ENCODE measurements around the gene SLC37A2.
A peak's percentile ranks its signal among the peaks of the same experiment; 100 is the strongest.

The SLC37A2 gene

DNA sequence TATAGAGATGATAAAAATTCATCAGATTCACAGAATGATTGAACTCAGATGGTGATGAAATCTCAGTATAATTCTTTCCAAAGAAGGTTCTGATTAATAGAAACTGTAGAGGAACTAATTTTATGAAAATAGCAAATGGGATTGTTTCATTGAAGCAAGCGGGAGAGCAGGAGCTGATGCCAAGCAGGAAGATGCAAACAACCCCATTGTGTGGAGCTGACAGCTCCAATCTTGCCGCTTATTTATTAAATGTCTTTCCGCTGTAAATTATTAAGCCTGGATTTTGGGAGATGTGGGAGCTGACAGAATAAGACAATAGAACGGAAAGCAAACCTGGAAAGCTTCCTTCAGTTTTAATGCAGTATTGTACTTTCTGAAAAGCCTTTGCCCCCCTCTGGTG, 54.3 kb downstream of the SLC37A2 start:
- Histone ChIP-seq H3K4me3 (ENCODE audit: severe bottlenecking) (no peak overlapping the region), H3K27me3 (ENCODE audit: insufficient read depth, poor library complexity, severe bottlenecking) (no peaks in the 10 kb centered on the region), H3K27ac (ENCODE audit: poor library complexity, severe bottlenecking) (no peak overlapping the region), H3K36me3 (ENCODE audit: low read depth) (no peaks in the 10 kb centered on the region), H3K9me3 (ENCODE audit: severe bottlenecking) (no peaks in the 10 kb centered on the region), H3K4me1 (ENCODE audit: insufficient read depth, poor library complexity, severe bottlenecking) (no peaks in the 10 kb centered on the region)
- DNase-seq (ENCODE audit: low spot score) (no peak), ATAC-seq (ENCODE audit: low read depth) (no peak)
- TF ChIP-seq, protein P1, sequence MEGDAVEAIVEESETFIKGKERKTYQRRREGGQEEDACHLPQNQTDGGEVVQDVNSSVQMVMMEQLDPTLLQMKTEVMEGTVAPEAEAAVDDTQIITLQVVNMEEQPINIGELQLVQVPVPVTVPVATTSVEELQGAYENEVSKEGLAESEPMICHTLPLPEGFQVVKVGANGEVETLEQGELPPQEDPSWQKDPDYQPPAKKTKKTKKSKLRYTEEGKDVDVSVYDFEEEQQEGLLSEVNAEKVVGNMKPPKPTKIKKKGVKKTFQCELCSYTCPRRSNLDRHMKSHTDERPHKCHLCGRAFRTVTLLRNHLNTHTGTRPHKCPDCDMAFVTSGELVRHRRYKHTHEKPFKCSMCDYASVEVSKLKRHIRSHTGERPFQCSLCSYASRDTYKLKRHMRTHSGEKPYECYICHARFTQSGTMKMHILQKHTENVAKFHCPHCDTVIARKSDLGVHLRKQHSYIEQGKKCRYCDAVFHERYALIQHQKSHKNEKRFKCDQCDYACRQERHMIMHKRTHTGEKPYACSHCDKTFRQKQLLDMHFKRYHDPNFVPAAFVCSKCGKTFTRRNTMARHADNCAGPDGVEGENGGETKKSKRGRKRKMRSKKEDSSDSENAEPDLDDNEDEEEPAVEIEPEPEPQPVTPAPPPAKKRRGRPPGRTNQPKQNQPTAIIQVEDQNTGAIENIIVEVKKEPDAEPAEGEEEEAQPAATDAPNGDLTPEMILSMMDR (IDR thresholded peaks at IDR 0.05; ENCODE audit: poor library complexity, severe bottlenecking), result no peak

DNA sequence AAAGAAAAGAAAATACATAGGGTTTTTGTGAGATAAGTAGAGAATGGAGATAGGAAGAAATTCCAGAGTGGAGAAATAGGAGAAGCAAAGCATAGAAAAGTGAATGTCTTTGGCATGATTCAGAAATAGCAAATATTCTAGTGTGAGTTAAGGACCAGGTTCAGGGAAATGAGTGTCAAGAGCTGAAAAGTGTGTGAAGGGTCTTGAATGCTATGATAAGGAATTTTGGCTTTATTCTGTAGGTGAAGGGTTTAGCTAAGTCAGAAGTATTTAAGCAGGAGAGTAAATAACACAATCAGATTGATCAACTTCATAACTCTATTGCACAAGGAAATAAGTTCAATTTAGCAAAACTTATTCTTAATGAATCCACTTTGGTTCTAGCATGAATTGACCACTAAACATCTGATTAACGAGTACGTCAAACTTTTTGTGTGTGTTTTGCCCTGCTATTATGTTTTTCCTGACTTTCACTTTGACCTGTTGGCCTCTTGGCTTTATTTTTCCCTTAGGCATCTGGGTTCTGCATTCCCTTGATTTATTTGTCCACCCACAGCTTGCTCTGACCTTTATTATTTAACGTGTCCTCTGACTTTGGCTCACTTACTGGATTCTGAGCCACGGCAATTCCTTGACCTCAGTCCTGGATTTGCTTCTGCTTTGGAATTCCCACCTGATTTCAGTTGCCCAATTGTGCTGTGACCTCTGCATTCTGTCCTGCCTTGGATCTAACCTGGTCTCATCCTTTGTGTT, 60.3 kb downstream of the SLC37A2 start:
- Histone ChIP-seq H3K4me1 (ENCODE audit: insufficient read depth, poor library complexity, severe bottlenecking) (no peaks in the 10 kb centered on the region), H3K27ac (ENCODE audit: poor library complexity, severe bottlenecking) (no peak overlapping the region), H3K27me3 (ENCODE audit: insufficient read depth, poor library complexity, severe bottlenecking) (no peaks in the 10 kb centered on the region), H3K9me3 (ENCODE audit: severe bottlenecking) (no peaks in the 10 kb centered on the region), H3K4me3 (ENCODE audit: severe bottlenecking) (no peak overlapping the region), H3K36me3 (ENCODE audit: low read depth) (no peaks in the 10 kb centered on the region)
- no peak for ATAC-seq (ENCODE audit: low read depth)
- DNase-seq (ENCODE audit: low spot score), result no peak
- TF ChIP-seq, protein P1 (IDR thresholded peaks at IDR 0.05; ENCODE audit: poor library complexity, severe bottlenecking), result no peak

DNA sequence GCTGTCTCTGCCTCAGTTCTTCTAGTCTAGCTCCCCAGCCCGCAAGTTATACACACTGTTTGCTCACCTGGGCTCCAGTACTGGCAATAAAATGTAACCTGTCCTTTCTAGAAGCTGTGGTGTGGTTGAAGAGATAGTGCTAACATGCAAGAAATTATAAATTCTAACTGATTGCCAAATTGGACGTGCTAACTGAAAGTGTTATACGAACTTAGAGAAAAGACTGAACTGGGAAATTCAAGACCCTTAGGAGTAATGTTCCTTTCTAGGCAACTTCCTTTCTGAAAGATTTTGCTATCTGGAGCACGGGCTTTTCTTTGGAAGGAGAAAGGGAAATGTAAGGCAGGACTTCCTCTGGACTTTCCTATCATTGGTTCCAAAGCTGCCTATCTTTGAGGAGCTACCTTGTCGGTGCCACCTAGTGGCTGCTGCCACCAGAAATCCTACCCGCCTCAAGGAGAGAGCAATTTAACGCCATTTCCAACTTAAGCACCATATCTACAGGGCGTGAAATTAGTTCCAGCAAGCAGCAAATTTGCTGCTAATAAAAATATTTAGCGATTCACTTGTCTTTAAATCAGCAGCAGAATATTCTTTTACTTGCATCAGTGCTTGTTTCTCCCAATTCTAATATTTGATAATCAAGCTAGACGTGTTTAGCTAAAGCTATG, 61.0 kb downstream of the SLC37A2 start:
- H3K27ac ChIP-seq (ENCODE audit: poor library complexity, severe bottlenecking), result no peak overlapping the region
- no peak for DNase-seq (ENCODE audit: low spot score)
- no peaks in the 10 kb centered on the region for H3K4me1 ChIP-seq (ENCODE audit: insufficient read depth, poor library complexity, severe bottlenecking)
- H3K4me3 ChIP-seq (ENCODE audit: severe bottlenecking), result no peak overlapping the region
- no peaks in the 10 kb centered on the region for H3K36me3 ChIP-seq (ENCODE audit: low read depth)
- TF ChIP-seq, protein P1 (IDR thresholded peaks at IDR 0.05; ENCODE audit: poor library complexity, severe bottlenecking), result peak; percentile 68
- ATAC-seq (ENCODE audit: low read depth), result peak; percentile 87
- H3K27me3 ChIP-seq (ENCODE audit: insufficient read depth, poor library complexity, severe bottlenecking), result no peaks in the 10 kb centered on the region
- H3K9me3 ChIP-seq (ENCODE audit: severe bottlenecking), result no peaks in the 10 kb centered on the region

DNA sequence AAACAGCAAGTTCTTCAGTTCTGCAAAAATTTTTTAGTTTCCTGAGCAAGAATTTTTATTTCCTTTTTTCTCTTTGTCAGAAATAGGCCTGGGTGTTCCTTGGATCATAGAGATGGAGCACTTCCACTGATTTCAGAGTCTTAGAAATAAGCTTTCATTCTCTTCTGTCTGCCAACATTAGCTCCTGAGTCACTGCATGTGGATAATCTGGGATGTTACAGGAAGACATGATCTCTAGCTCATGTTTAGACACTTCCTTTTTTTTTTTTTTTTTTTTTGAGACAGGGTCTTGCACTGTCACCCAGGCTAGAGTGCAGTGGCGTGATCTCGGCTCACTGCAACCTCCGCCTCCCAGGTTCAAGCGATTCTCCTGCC, 61.5 kb downstream of the SLC37A2 start:
- Histone ChIP-seq H3K4me3 (ENCODE audit: severe bottlenecking) (no peak overlapping the region), H3K27me3 (ENCODE audit: insufficient read depth, poor library complexity, severe bottlenecking) (no peaks in the 10 kb centered on the region), H3K27ac (ENCODE audit: poor library complexity, severe bottlenecking) (no peak overlapping the region), H3K9me3 (ENCODE audit: severe bottlenecking) (no peaks in the 10 kb centered on the region), H3K36me3 (ENCODE audit: low read depth) (no peaks in the 10 kb centered on the region), H3K4me1 (ENCODE audit: insufficient read depth, poor library complexity, severe bottlenecking) (no peaks in the 10 kb centered on the region)
- ATAC-seq (ENCODE audit: low read depth) (no peak), DNase-seq (ENCODE audit: low spot score) (no peak)
- TF ChIP-seq, protein P1 (IDR thresholded peaks at IDR 0.05; ENCODE audit: poor library complexity, severe bottlenecking), result no peak

DNA sequence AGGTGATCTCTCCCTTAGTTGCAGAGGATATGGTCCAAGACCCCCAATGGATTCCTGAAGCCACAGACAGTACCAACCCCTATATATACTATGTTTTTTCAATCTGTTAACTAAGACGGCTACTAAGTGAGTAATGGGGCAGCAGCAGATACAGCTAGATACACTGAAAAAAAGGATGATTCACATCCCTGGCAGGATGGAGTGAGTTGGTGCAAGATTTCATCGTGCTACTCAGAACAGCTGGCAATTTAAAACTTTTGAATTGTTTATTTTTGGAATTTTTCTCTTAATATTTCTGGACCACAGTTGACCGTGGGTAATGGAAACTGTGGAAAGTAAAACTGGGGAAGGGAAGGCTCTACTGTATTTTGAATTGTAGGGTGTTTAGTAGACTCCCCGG, 65.3 kb downstream of the SLC37A2 start:
- DNase-seq (ENCODE audit: low spot score) (no peak), ATAC-seq (ENCODE audit: low read depth) (peak; percentile 58; the same call in 1 of the 3 replicates)
- Histone ChIP-seq H3K27me3 (ENCODE audit: insufficient read depth, poor library complexity, severe bottlenecking) (no peaks in the 10 kb centered on the region), H3K4me3 (ENCODE audit: severe bottlenecking) (no peak overlapping the region), H3K27ac (ENCODE audit: poor library complexity, severe bottlenecking) (no peak overlapping the region), H3K9me3 (ENCODE audit: severe bottlenecking) (no peaks in the 10 kb centered on the region), H3K4me1 (ENCODE audit: insufficient read depth, poor library complexity, severe bottlenecking) (peaks cover 4% of the 10 kb centered on the region), H3K36me3 (ENCODE audit: low read depth) (no peaks in the 10 kb centered on the region)
- TF ChIP-seq, protein P1 (IDR thresholded peaks at IDR 0.05; ENCODE audit: poor library complexity, severe bottlenecking), result no peak

Measured in RWPE2 (cell line).